ENCODE measurements around the gene C1R.

The C1R gene

GRCh38 chr12:7092229-7092985 lies at the start of gene C1R:
Gene C1R, minus strand, starts transcription at chr12:7092445. Its CDS starts 57 bp downstream, at chr12:7092388.
- DNase-seq: peak; percentile 78

GRCh38 chr12:7141351-7142005 lies 49.2 kb upstream of the C1R start:
- DNase-seq: no peak

- DNase-seq: no peak
These were observed 47.0 kb upstream of the C1R start for GRCh38 chr12:7139200-7139599.

- no peak for DNase-seq
These were observed 45.7 kb upstream of the C1R start for GRCh38 chr12:7137908-7138307.

GRCh38 chr12:7136676-7137075 lies 44.4 kb upstream of the C1R start:
- DNase-seq: no peak

- DNase-seq: no peak
These were observed 43.8 kb upstream of the C1R start for GRCh38 chr12:7136071-7136470.

- no peak for DNase-seq
These were observed 42.3 kb upstream of the C1R start for GRCh38 chr12:7134396-7135166.

GRCh38 chr12:7131502-7131866 lies 39.2 kb upstream of the C1R start:
- DNase-seq: no peak

GRCh38 chr12:7130701-7131501 lies 38.7 kb upstream of the C1R start:
- peak; percentile 51 for DNase-seq

- DNase-seq: peak; percentile 85
These were observed 37.8 kb upstream of the C1R start, which contains the start of gene CLSTN3 for GRCh38 chr12:7129872-7130691. Gene CLSTN3, plus strand, starts transcription at chr12:7130371. Its CDS starts 278 bp downstream, at chr12:7130649.

GRCh38 chr12:7129287-7129871 lies 37.1 kb upstream of the C1R start:
- no peak for DNase-seq

GRCh38 chr12:7128681-7129286 lies 36.5 kb upstream of the C1R start, which contains the start of gene RBP5:
Gene RBP5, minus strand, starts transcription at chr12:7128889. Its CDS starts 114 bp downstream, at chr12:7128775.
- no peak for DNase-seq

GRCh38 chr12:7127916-7128626 lies 35.8 kb upstream of the C1R start:
- DNase-seq: no peak

GRCh38 chr12:7125632-7126227 lies 33.5 kb upstream of the C1R start:
- DNase-seq: no peak

- no peak for DNase-seq
These were observed 31.7 kb upstream of the C1R start for GRCh38 chr12:7123806-7124522.

- no peak for DNase-seq
These were observed 30.8 kb upstream of the C1R start for GRCh38 chr12:7122811-7123769.

- no peak for DNase-seq
These were observed 29.1 kb upstream of the C1R start for GRCh38 chr12:7121324-7121723.

GRCh38 chr12:7120166-7120565 lies 27.9 kb upstream of the C1R start:
- DNase-seq: no peak
